ENCODE measurements around the gene TNIP2.

DNA sequence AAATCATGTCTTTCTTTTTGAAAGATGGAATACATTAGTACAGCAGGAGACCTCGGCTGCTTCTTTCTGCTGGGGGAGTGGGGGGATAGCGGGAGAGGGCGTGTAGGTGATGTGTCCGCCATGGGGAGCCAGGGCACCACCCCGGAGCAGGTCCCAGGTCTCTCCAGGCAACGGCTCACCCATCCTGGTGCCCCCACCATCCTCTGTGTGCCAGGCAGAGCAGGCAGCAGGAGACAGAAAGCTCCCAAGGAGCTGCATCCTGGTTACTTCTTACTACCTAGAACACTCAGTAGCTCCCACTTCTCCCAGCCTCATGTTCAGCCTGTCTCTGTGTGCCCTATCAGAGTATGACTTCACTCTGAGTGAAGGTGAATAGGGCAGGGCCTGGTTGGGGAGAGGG is 23.6 kb downstream of the TNIP2 start:
- no peak for TF ChIP-seq POLR2AphosphoS5 (IDR thresholded peaks at IDR 0.05; ENCODE audit: low read depth)
- TF ChIP-seq, protein P1, sequence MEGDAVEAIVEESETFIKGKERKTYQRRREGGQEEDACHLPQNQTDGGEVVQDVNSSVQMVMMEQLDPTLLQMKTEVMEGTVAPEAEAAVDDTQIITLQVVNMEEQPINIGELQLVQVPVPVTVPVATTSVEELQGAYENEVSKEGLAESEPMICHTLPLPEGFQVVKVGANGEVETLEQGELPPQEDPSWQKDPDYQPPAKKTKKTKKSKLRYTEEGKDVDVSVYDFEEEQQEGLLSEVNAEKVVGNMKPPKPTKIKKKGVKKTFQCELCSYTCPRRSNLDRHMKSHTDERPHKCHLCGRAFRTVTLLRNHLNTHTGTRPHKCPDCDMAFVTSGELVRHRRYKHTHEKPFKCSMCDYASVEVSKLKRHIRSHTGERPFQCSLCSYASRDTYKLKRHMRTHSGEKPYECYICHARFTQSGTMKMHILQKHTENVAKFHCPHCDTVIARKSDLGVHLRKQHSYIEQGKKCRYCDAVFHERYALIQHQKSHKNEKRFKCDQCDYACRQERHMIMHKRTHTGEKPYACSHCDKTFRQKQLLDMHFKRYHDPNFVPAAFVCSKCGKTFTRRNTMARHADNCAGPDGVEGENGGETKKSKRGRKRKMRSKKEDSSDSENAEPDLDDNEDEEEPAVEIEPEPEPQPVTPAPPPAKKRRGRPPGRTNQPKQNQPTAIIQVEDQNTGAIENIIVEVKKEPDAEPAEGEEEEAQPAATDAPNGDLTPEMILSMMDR (IDR thresholded peaks at IDR 0.05; ENCODE audit: insufficient read depth, low read length), result no peak
- no peak for TF ChIP-seq GABPA (IDR thresholded peaks at IDR 0.05; ENCODE audit: low read depth)
- TF ChIP-seq, protein P2, sequence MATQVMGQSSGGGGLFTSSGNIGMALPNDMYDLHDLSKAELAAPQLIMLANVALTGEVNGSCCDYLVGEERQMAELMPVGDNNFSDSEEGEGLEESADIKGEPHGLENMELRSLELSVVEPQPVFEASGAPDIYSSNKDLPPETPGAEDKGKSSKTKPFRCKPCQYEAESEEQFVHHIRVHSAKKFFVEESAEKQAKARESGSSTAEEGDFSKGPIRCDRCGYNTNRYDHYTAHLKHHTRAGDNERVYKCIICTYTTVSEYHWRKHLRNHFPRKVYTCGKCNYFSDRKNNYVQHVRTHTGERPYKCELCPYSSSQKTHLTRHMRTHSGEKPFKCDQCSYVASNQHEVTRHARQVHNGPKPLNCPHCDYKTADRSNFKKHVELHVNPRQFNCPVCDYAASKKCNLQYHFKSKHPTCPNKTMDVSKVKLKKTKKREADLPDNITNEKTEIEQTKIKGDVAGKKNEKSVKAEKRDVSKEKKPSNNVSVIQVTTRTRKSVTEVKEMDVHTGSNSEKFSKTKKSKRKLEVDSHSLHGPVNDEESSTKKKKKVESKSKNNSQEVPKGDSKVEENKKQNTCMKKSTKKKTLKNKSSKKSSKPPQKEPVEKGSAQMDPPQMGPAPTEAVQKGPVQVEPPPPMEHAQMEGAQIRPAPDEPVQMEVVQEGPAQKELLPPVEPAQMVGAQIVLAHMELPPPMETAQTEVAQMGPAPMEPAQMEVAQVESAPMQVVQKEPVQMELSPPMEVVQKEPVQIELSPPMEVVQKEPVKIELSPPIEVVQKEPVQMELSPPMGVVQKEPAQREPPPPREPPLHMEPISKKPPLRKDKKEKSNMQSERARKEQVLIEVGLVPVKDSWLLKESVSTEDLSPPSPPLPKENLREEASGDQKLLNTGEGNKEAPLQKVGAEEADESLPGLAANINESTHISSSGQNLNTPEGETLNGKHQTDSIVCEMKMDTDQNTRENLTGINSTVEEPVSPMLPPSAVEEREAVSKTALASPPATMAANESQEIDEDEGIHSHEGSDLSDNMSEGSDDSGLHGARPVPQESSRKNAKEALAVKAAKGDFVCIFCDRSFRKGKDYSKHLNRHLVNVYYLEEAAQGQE (IDR thresholded peaks at IDR 0.05; ENCODE audit: insufficient replicate concordance, low read depth), result no peak
- no peak for TF ChIP-seq SPI1 (IDR thresholded peaks at IDR 0.05; ENCODE audit: borderline replicate concordance, low read depth)
